NCI-H2107 (cell line): ENCODE measurements around the gene CKLF.
"Not testable (repeated sequence)": the region's sequence is repeated elsewhere in the genome, so short reads cannot be mapped to it uniquely, and the experiment has no call there.

Source experiments
- DNase-seq: peaks from one replicate; lab custom pipeline; 2025; lab: John Stamatoyannopoulos, UW

CKLF gene

DNA sequence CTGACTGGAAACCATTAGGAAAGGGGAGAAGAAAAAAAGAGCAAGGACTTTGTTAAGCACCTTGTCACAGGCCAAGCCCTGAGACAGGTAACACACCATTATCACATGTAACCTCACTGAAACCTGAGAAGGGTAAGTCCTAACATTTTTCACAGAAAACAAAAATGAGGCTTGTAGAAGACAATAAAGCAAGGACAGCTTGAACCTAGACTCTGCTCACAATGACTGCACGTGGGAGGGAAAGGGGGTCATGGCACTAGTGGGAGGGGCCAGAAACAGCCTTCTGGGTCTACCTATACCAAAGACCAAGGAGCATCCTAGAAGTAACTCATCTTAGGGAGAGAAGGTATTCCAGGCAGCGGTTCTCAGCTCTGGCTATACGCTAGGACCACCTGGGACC is 10.0 kb upstream of the CKLF start:
- no peak for DNase-seq

- no peak for DNase-seq
Measured at GRCh38 chr16:66543541-66543940, 8.8 kb upstream of the CKLF start.

GRCh38 chr16:66544016-66544757 is 8.2 kb upstream of the CKLF start:
- no peak for DNase-seq

DNA sequence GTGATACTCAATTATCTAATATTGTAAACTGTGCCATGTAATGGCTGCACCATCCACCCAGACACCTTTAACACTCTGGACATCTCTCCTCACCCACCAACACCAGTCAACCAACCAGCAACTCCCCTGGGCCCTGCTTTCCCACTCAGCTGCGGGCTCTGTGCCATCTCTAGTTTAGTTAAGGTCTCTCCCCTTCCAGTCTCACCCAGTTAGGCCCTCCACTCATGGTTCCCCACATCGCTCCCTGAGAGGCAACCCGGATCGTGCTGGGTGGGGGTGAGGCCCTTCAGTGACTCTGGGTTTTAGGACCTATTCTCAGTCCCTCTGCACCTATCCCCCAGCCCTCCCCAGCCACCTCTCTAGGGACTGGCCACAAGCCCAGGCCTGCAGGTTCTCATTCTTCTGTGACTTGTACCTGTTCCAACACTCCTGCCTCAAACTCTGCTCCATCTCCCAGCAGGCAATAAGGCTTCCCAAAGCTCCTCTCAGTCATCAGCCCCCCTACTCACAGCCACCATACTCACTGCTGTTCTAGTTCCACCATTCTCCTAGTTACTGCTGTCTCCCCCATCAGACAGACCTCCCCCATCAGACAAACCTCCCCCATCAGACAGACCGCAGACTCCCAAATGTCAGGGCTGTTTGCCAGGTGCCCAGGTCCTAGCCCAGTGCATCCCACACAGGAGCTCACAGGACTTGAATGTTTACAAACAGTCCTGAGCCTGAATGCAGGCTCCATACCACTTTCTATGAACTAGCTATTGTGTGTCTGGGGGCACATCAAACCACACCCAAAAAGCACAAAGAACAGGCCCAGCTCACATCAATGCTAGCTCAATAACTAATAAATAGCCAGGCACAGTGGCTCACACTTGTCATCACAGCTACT is 5.0 kb upstream of the CKLF start:
- no peak for DNase-seq

- no peak for DNase-seq
Measured at GRCh38 chr16:66548068-66548467, 4.3 kb upstream of the CKLF start.

- no peak for DNase-seq
Measured at GRCh38 chr16:66548868-66549267, 3.5 kb upstream of the CKLF start.

DNA sequence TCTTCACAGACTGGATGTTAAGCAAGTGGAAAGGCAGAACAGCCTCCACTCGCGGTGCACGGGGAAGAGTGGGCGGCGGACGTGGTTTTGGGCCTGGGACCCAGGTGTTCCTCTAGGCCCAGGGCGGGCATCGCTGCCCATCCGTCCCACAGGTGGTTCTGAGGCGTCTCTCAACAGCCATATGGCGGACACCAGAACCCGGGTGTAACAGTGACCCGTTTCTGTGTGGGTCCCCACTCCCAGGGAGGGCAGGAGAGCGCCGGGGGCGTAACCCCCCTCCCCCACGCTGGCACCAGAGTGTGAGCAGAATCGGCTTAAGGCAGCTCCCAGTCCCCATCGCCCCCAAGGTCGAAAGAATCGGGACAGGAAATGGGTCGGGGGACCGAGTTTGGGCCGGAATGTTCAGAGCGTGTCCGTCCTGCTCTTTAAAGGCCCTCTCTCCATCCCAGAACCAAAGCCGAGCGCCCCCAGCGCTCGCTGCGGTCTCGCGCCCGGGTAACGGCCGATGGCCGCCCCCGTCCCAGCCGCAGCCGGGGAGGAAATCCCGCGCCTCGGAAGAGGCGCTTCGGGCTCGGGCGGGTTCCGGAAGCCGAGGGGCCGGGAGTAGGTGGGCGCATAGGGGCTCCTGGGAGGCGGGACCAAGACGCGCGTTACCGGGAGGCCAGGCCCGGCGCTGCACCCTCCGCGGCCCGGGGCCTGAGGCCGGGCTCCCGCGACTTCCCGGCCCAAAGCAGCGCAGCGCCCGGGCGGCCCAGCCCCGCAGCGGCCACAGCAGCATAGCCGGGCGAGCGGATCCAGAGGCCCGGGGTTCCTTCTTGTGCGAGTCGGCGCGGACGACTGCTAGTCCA is 2.9 kb upstream of the CKLF start, which contains the start of gene TK2:
Gene TK2 (minus strand): TSS at position 839 of the 848 bp plus-strand sequence. CDS start 61 bp downstream, at position 778.
- no peak for DNase-seq

- no peak for DNase-seq
Measured at GRCh38 chr16:66551348-66551759, 1.0 kb upstream of the CKLF start.

DNA sequence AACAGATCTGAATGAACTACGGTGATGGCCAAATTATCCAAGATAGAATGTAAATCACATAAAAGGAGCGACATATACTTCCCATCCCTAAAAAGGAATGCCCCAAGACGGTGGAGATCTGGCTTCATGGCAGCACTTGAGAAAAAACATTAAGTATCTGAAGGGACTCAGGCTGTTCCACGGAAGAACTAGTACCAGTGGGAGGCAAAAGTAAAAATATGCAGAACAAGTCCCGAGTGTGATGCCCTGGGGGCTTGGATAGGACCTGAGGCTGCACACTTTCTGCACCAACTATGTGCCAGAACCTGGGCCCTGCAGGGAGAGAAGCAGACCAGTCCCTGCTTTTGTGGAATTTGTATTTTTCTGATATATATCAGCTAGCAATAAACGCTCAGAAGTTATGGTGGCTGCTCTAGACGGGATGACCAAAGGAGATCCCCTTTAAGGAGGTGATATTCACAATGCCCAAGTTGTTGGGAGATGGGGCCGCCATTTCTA is 539 bp upstream of the CKLF start:
- no peak for DNase-seq

DNA sequence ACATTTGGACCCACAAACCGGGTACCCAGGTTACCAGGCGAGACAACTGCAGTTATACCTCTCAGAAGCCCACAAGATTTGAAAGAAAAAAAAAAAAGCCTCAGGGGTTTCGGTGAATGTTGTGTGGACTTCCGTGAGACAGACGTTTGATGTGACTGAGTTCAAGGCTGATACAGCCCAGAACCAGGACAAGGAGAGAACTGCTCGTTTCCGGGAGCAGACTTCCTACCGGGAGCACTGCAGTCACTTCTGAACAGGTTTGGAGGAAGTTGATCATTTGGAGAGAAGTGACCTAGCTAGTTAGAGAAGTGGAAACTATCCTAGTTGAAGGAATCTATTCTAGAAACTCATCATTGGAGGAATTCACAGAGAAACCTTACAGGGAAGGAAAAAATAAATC is 847 bp downstream of the CKLF start:
- no peak for DNase-seq

GRCh38 chr16:66554021-66554420 is 1.6 kb downstream of the CKLF start:
- DNase-seq = no peak

DNA sequence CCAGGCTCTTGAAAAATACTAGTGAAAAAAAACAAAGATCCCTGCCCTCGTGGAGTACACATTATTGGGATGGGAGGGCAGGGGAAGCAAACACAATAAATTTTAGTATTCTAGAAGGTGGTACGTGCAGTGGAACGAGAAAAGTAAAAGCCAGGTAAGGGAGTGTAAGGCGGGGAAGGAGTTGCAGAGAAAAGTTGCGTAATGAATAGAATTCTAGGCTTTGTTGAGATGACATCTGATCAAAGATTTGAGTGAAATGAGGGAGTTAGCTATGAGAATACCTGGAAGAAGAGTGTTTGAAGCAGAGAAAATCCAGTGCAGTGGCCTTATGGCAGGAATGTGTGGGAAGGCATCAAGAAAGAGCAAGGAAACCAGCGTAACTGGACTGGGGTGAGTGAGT is 2.1 kb downstream of the CKLF start:
- DNase-seq = no peak

GRCh38 chr16:66560107-66560506 is 7.7 kb downstream of the CKLF start:
- DNase-seq = no peak

DNA sequence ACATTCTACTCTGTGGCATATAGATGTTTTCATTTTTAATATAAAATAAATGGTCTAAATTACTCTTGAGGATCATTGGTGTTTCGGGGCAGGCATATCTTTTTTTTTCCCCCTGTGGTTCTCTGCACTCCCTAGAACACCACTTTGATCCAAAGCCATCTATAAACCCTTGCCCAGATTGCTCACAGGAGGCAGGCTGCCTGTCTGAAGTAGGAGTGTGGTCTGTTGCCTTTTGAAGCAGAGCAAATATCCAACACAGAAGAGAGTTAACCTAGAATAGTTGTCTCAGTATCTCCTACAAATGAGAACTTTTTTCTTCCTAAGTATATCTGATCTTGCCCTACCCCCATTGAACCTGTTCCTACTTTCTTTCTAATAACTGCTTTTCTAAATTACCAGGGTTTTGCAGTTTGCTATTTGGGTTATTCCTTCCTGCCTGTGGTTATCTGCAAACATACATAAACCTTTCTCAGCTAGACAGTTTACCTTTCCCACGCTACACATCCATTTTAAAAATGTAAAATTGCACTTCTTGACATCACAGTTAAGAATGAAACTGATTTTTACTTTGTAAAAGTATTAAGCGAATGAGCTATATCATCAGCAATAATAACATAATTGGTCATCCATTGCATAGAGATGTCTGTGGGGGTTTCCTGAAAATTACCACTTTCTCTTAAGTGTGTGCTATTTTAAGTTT is 9.2 kb downstream of the CKLF start:
- no peak for DNase-seq

GRCh38 chr16:66562409-66562808 is 10.0 kb downstream of the CKLF start:
- no peak for DNase-seq

DNA sequence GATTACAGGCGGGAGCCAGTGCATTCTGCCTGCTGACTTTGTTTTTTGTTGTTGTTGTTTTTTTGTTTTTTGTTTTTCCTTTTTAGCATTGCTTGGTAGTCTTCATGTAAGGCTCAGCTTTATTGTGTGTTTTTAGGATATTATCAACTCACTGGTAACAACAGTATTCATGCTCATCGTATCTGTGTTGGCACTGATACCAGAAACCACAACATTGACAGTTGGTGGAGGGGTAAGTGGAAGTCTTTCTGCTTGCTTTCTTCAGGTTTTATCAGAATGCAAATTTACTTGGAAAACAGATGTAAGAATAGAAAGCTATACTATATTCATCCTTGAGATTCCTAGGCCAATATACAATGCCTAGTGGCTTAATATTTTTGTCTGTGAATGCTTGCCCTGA is 10.6 kb downstream of the CKLF start:
- DNase-seq = no peak

DNA sequence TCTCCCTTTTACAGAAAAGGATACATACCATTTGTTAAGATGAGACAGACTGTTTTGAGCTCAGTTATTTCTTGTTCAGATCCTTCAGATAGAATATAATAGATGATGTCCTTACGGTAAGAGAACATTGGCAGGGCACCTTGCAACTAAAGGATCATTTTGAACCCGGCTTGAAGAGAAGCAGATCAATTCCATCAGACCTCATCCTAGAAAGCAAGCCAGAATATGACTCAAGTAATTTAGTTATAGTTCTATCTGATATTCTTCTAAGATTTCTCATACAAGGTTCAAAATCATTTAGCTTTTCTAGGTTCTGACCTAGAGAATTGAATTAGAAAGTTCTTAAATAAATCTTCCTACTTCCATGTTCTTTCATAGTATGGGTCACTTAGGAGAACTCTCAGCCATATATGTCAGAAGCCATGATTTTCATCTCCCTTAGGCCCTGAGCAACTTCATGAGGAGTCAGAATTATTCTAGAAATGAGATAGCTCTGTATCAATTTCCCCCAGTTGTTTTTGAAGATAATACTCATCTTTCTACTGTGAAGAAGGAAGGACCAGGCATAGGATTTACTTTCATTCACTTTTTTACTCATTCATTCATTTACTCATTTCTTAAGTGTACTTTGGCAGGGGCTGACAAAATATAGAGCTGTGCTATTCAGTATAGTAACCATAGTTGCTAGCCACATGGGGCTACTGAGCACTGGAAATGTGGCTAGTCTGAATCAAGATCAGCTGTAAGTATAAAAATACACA is 11.4 kb downstream of the CKLF start:
- DNase-seq = no peak

GRCh38 chr16:66566051-66566901 is 13.9 kb downstream of the CKLF start, which contains the start of gene CMTM1:
TSS of gene CMTM1 (plus strand) at chr16:66566439. CDS start at chr16:66566514, 75 bp downstream.
- no peak for DNase-seq

- not testable (repeated sequence) for DNase-seq
Measured at GRCh38 chr16:66567270-66567669, 14.9 kb downstream of the CKLF start.

GRCh38 chr16:66568355-66568754 is 16.0 kb downstream of the CKLF start:
- no peak for DNase-seq
